HepG2 (cell line): ENCODE measurements around the gene AP3B1. TPM values are rescaled to one million over a fixed set of nuclear protein-coding genes. Genes with fewer than 3 reads are reported as not detected.
A peak's percentile ranks its signal among the peaks of the same experiment; 100 is the strongest.

Source experiments
- ATAC-seq: fragments of 200-7000 bp; cut with Tn5 transposase; 3 replicates; pipeline ENCODE4 v1.9.1; 2020; ENCODE audit warnings: mild to moderate bottlenecking, moderate library complexity
- BruUV-seq: library from RNA; stranded (reverse); fragments of 400-500 nt; replicated peaks from 2 replicates; lab custom pipeline; 2021; lab: Mats Ljungman, UMichigan
- CTCF ChIA-PET: fragments of 300-600 bp; formaldehyde crosslinking; extraction: SDS; loops from one replicate; lab custom pipeline; 2021; ENCODE audit warnings: low total read pairs, inconsistent platforms, low intra/inter-chr PET ratio; lab: Yijun Ruan, JAX
- POLR2A ChIA-PET: fragments of 350-600 bp; sonication (Branson Sonifier 250); formaldehyde crosslinking; loops from one replicate; lab custom pipeline; 2020; ENCODE audit warnings: antibody characterized with exemption, inconsistent platforms; lab: Yijun Ruan, JAX
- DNase-seq: peaks from one replicate; pipeline ENCODE4 v3.0.0-alpha.2; 2015; ENCODE audit warnings: low spot score
- FAIRE-seq: peaks from 3 replicates; lab custom pipeline; 2011; peaks lifted over from hg19 to GRCh38; lab: Jason Lieb, UNC
- H2AFZ ChIP-seq: one replicate; pipeline ENCODE4 v1.6.1; 2011; ENCODE audit warnings: low read length, inconsistent platforms
- H3K27ac ChIP-seq: fragments of 300-600 bp; 3 replicates; pipeline ENCODE4 v1.8.0; 2011; ENCODE audit warnings: mixed run types, mild to moderate bottlenecking, mixed read lengths, low read length, inconsistent platforms; ENCODE audit not compliant: insufficient read depth; ENCODE audit errors: extremely low read length
- H3K27me3 ChIP-seq, 2 experiments: fragments of 200-600 bp in 1 of 2; 2 replicates in 1 of 2; 3 replicates in 1 of 2; pipeline versions ENCODE4 v1.6.0 to v1.8.0; 2011; ENCODE audit warnings: low read length in 2 of 2, mild to moderate bottlenecking in 2 of 2, moderate library complexity in 2 of 2, inconsistent platforms in 1 of 2; ENCODE audit not compliant: insufficient read depth in 2 of 2, control insufficient read depth in 1 of 2
- H3K36me3 ChIP-seq, 2 experiments: fragments of 200-600 bp in 1 of 2; replicated peaks in 1 of 2; 2 replicates in 1 of 2; 3 replicates in 1 of 2; pipeline versions ENCODE4 v1.5.1 to v1.8.0; 2011; ENCODE audit warnings: low read length in 2 of 2, inconsistent platforms in 1 of 2; ENCODE audit not compliant: insufficient read depth in 2 of 2, control insufficient read depth in 1 of 2
- H3K4me1 ChIP-seq: 2 replicates; pipeline ENCODE4 v1.5.1; 2012; ENCODE audit warnings: low read length, inconsistent platforms; ENCODE audit not compliant: insufficient read depth
- H3K4me2 ChIP-seq: 2 replicates; pipeline ENCODE4 v1.6.0; 2011; ENCODE audit warnings: low read depth, low read length, inconsistent platforms
- H3K4me3 ChIP-seq, 3 experiments: fragments of 200-600 bp in 1 of 3; sonication (generic), shearing (Covaris generic) in 1 of 3; replicated peaks in 1 of 3; 2 replicates each; pipeline ENCODE4 v1.5.1; 2011 to 2016; ENCODE audit warnings: low read length in 3 of 3, inconsistent platforms in 2 of 3, low read depth in 2 of 3, mild to moderate bottlenecking in 2 of 3, control low read depth in 1 of 3, mixed read lengths in 1 of 3; ENCODE audit not compliant: insufficient read depth in 1 of 3
- H3K79me2 ChIP-seq: one replicate; pipeline ENCODE4 v1.6.1; 2011; ENCODE audit warnings: low read length, inconsistent platforms; ENCODE audit not compliant: insufficient read depth
- H3K9ac ChIP-seq: 2 replicates; pipeline ENCODE4 v1.6.0; 2011; ENCODE audit warnings: mild to moderate bottlenecking, low read depth, low read length, inconsistent platforms; ENCODE audit not compliant: insufficient read depth
- H3K9me3 ChIP-seq: 2 replicates; pipeline ENCODE4 v1.5.1; 2012; ENCODE audit warnings: mild to moderate bottlenecking, low read length
- H4K20me1 ChIP-seq: 2 replicates; pipeline ENCODE4 v1.6.0; 2011; ENCODE audit warnings: inconsistent platforms, mild to moderate bottlenecking, low read length, moderate library complexity; ENCODE audit not compliant: insufficient read depth
- CTCF ChIP-seq: sonication (generic); formaldehyde crosslinking; IDR thresholded peaks from 2 replicates; pipeline ENCODE4 v1.5.0; 2020; ENCODE audit warnings: mild to moderate bottlenecking, missing genetic modification reagents, moderate library complexity
- MIXL1 ChIP-seq: IDR thresholded peaks from 2 replicates; pipeline ENCODE4 v1.6.1; 2016
- PCBP1 ChIP-seq: fragments of 200-400 bp; formaldehyde crosslinking; IDR thresholded peaks from 2 replicates; pipeline ENCODE4 v1.6.1; 2017; ENCODE audit warnings: mild to moderate bottlenecking, low read depth, low read length, borderline replicate concordance
- STAG1 ChIP-seq: sonication (generic); formaldehyde crosslinking; IDR thresholded peaks from 2 replicates; pipeline ENCODE4 v1.4.0; 2020; ENCODE audit warnings: missing genetic modification reagents
- TAF1 ChIP-seq: sonication (generic); formaldehyde crosslinking; IDR thresholded peaks from 2 replicates; pipeline ENCODE4 v1.4.0; 2020; ENCODE audit warnings: missing genetic modification reagents
- ZNF510 ChIP-seq: sonication (generic); formaldehyde crosslinking; IDR thresholded peaks from 2 replicates; pipeline ENCODE4 v1.4.0; 2020; ENCODE audit warnings: low read depth, mild to moderate bottlenecking, missing genetic modification reagents
- WGBS: methylation state at CpG from one replicate; pipeline ENCODE4 v1.1.6; 2017; ENCODE audit warnings: low lambda C conversion rate; 5-methylcytosine and 5-hydroxymethylcytosine counted together
- in situ Hi-C: cut with HindIII; loops from 2 replicates; pipeline ENCODE4 v1.10.0; 2017; ENCODE audit warnings: low pct_unique_long_range_greater_than_20kb; ENCODE audit not compliant: extremely low pct_ligation_motif_present
- intact Hi-C: fragments of 100-400 bp; cut with micrococcal nuclease; formaldehyde crosslinking; loops from one replicate; pipeline ENCODE4 v1.10.0; 2022; ENCODE audit not compliant: unreplicated experiment
- polyA plus RNA-seq, 8 experiments: library from polyadenylated mRNA; depleted of rRNA in 3 of 8; stranded (reverse) in 7 of 8; unstranded in 1 of 8; fragments of >200 nt; fragmentation: Illumina TruSeq in 4 of 8; extraction: Trizol in 4 of 8; gene quantifications; 2 replicates each; pipeline versions ENCODE4 v1.2.1 to v1.2.3, GENCODE V29; 2011 to 2016; ENCODE audit warnings: low read depth in 4 of 8, missing spikeins in 1 of 8, mixed read lengths in 1 of 8; ENCODE audit not compliant: insufficient read depth in 1 of 8
- total RNA-seq, 5 experiments: library from RNA; depleted of rRNA; stranded (reverse); fragments of >200 nt; fragmentation: Illumina TruSeq; extraction: Trizol; gene quantifications; 2 replicates each; pipeline ENCODE4 v1.2.3, GENCODE V29; 2016; ENCODE audit warnings: low read depth in 1 of 5

AP3B1 gene
- total and polyA plus RNA-seq, 2 of the 13 experiments (the other 11 are each of a cell fraction or from before 2014, with no cell fraction given), result 37.7 to 51.2 TPM

DNA sequence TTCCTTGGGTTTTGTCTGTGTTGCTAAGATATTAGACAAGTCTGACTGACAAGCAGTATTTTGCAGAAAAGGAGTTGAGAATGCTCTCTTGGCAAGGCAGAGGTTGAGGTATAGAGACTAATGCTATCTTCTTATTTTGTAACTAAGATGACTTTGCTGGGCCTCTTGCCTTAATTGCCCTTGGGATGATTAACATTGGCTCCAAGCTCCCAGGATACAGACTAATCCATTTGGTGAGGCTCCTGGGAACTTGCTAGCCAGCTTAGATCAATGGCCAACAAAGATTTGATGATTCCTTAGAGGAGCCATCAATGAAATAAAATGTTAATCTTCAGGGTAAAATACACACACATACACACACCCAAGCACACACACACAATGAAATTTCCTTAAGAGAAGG, 28.7 kb upstream of the AP3B1 start (continued):
- TF ChIP-seq ZNF510 (CRISPR knock-in tag) (no peak), TAF1 (CRISPR knock-in tag) (no peak)

DNA sequence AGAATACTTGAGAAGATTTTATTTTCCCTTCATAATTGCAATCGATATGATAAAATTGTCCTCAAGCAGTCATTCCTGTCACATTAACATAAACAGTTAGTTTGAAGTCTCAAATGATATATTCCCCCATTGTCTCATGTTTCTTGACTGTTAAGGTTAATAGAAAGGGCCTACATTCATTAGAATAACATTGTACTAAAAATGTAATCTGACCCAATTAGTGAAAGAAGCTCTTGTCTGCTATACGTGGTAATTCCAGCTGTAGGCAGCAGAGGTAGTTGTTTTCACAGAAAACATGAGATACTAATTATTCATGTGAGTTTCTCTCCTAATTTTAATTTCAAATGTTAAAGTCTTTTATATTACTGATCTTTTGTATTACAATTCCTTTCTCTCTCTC, 25.9 kb upstream of the AP3B1 start:
- DNase-seq, result peak; percentile 15
- no peak for FAIRE-seq
- in situ Hi-C loops (no loop called here), intact Hi-C loops (loop anchor here (2.0 kb wide), 1 partner anchor 40 kb away; the partner anchor contains the start of gene SCAMP1)
- Histone ChIP-seq H3K4me1 (no peaks in the 10 kb centered on the region), H3K4me3 (no peak overlapping the region), H2AFZ (no peak overlapping the region), H3K36me3 (no peaks in the 10 kb centered on the region), H3K27me3 (no peaks in the 10 kb centered on the region), H4K20me1 (no peaks in the 10 kb centered on the region), H3K9me3 (no peaks in the 10 kb centered on the region), H3K27ac (no peak overlapping the region), H3K4me2 (no peak overlapping the region), H3K79me2 (no peaks in the 10 kb centered on the region), H3K9ac (no peak overlapping the region)
- no peak for ATAC-seq
- ChIA-PET POLR2A (no interaction called here), CTCF (no interaction called here)
- TF ChIP-seq CTCF (CRISPR knock-in tag), result peak; percentile 55
- TF ChIP-seq PCBP1, result no peak
- TF ChIP-seq MIXL1 (CRISPR knock-in tag), result 0 out of 2 replicates have a peak, but pooled peaks have one; percentile 38
- peak; percentile 59 for TF ChIP-seq STAG1 (CRISPR knock-in tag)
- 5% methylated on average over 2 of the region's 2 CpGs for WGBS
- BruUV-seq, result no TSS peak
